GM21447 (cell line): ENCODE measurements around the gene CNKSR1.

Experiments
- ATAC-seq: cut with Tn5 transposase; IDR thresholded peaks from one replicate; pipeline ENCODE4 v1.9.1; 2021; ENCODE audit not compliant: unreplicated experiment

CNKSR1 gene

GRCh38 chr1:26159743-26160039 is 17.6 kb upstream of the CNKSR1 start:
- no peak for ATAC-seq

- ATAC-seq, result no peak
Observed at GRCh38 chr1:26160527-26161414, 16.5 kb upstream of the CNKSR1 start.

GRCh38 chr1:26161415-26162219 is 15.7 kb upstream of the CNKSR1 start:
- ATAC-seq, result no peak

- no peak for ATAC-seq
Observed at GRCh38 chr1:26162220-26162709, 15.0 kb upstream of the CNKSR1 start.

- ATAC-seq, result no peak
Observed at GRCh38 chr1:26163684-26164035, 13.6 kb upstream of the CNKSR1 start.

GRCh38 chr1:26164036-26164860 is 13.0 kb upstream of the CNKSR1 start:
- ATAC-seq, result no peak

- ATAC-seq, result no peak
Observed at GRCh38 chr1:26164861-26165842, 12.1 kb upstream of the CNKSR1 start.

- no peak for ATAC-seq
Observed at GRCh38 chr1:26166719-26167281, 10.5 kb upstream of the CNKSR1 start.

GRCh38 chr1:26168410-26169197 is 8.7 kb upstream of the CNKSR1 start, which contains the start of gene C1orf232:
Gene C1orf232, minus strand, starts transcription at chr1:26168963. Its CDS starts 464 bp downstream, at chr1:26168499.
- ATAC-seq, result no peak

- ATAC-seq, result no peak
Observed at GRCh38 chr1:26169198-26169554, 8.1 kb upstream of the CNKSR1 start.

- ATAC-seq, result peak; percentile 87
Observed at GRCh38 chr1:26169669-26170471, 7.4 kb upstream of the CNKSR1 start, which contains the start of gene ZNF593. Gene ZNF593, plus strand, starts transcription at chr1:26169908. Its CDS starts 76 bp downstream, at chr1:26169984.

- no peak for ATAC-seq
Observed at GRCh38 chr1:26170472-26170821, 6.8 kb upstream of the CNKSR1 start.

- ATAC-seq, result no peak
Observed at GRCh38 chr1:26171084-26172072, 5.9 kb upstream of the CNKSR1 start, which contains the start of gene ZNF593OS. Gene ZNF593OS, minus strand, starts transcription at chr1:26171832. Its CDS starts 171 bp downstream, at chr1:26171661.

- no peak for ATAC-seq
Observed at GRCh38 chr1:26175346-26175745, 1.9 kb upstream of the CNKSR1 start.

- ATAC-seq, result no peak
Observed at GRCh38 chr1:26180010-26180506, 2.8 kb downstream of the CNKSR1 start.

GRCh38 chr1:26181586-26182382 is 4.5 kb downstream of the CNKSR1 start:
- no peak for ATAC-seq
